Measurements from ENCODE around the gene LRRC43.

DNA sequence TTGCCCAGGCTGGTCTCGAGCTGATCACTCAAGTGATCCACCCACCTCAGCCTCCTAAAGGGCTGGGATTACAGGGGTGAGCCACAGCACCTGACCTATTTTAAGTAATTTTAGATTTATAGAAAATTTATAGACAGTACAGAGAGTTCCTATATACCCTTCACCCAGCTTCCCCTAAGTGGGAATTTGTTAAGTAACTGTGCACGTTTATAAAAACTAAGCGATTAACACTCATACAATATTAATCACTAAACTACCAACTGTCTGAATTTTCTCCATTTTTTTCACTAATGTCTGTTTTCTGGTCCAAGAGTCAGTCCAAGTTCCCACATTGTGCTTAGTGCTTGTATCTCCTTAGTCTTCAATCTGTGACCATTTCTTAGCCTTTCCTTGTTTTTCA lies 14.4 kb upstream of the LRRC43 start:
- TF ChIP-seq GATA2 (IDR thresholded peaks at IDR 0.05; ENCODE audit: low read depth, low read length): no peak
- no peak for TF ChIP-seq GATA3 (IDR thresholded peaks at IDR 0.05; ENCODE audit: low read depth, low read length)

All from SH-SY5Y (cell line).